Hepatocyte (in vitro differentiated cells): Measurements from ENCODE around the gene ATAD3C.

ENCODE experiments used
- CTCF ChIP-seq: fragments of 200-600 bp; sonication (generic); IDR thresholded peaks from 2 replicates; pipeline ENCODE4 v1.5.1; 2016; ENCODE audit warnings: antibody characterized with exemption, mild to moderate bottlenecking; ENCODE audit not compliant: poor library complexity
- EZH2 ChIP-seq: fragments of 200-600 bp; sonication (generic); IDR thresholded peaks from 2 replicates; pipeline ENCODE4 v1.6.1; 2016; ENCODE audit warnings: antibody characterized with exemption, mild to moderate bottlenecking, borderline replicate concordance
- EZH2phosphoT487 ChIP-seq: fragments of 200-600 bp; sonication (generic); IDR thresholded peaks from one replicate; pipeline ENCODE4 v1.6.1; 2018; ENCODE audit warnings: antibody characterized with exemption, mild to moderate bottlenecking, low read depth, moderate library complexity; ENCODE audit not compliant: unreplicated experiment, severe bottlenecking

GRCh38 chr1:1487701-1488100, 38.2 kb downstream of the ATAD3C start:
- no peak for TF ChIP-seq EZH2phosphoT487
- no peak for TF ChIP-seq CTCF
- no peak for TF ChIP-seq EZH2
